H1 (cell line): ENCODE measurements around the gene MYLK4. TPM values are rescaled to one million over a fixed set of nuclear protein-coding genes. Genes with fewer than 3 reads are reported as not detected.

Source experiments
- TAF7 ChIP-seq: optimal IDR thresholded peaks from 2 replicates; pipeline ENCODE3; 2011; ENCODE audit warnings: low read depth, mild to moderate bottlenecking, inconsistent platforms, low read length, moderate library complexity, borderline replicate concordance
- polyA plus RNA-seq, 7 experiments: library from polyadenylated mRNA; depleted of rRNA in 3 of 7; stranded (reverse) in 5 of 7; unstranded in 2 of 7; fragments of >200 nt in 5 of 7; fragments of 200-250 nt in 2 of 7; gene quantifications; 1 replicate in 5 of 7; 2 replicates in 1 of 7; 4 replicates in 1 of 7; pipeline versions ENCODE4 v1.2.1 to v1.2.3, GENCODE V29; 2011 to 2013; ENCODE audit warnings: missing spikeins in 2 of 7, mixed read lengths in 2 of 7
- total RNA-seq: library from RNA; stranded (reverse); fragmentation: NEBNext Ultra II Directional; extraction: Animal tissue kit (Norgen Biotek cat#: 25700); gene quantifications from 2 replicates; pipeline ENCODE4 v1.2.1, GENCODE V29; 2021

MYLK4 gene
- total and polyA plus RNA-seq, 2 of the 8 experiments (the other 6 are each of a cell fraction or from before 2014, with no cell fraction given) = 0.11 to 0.17 TPM

DNA sequence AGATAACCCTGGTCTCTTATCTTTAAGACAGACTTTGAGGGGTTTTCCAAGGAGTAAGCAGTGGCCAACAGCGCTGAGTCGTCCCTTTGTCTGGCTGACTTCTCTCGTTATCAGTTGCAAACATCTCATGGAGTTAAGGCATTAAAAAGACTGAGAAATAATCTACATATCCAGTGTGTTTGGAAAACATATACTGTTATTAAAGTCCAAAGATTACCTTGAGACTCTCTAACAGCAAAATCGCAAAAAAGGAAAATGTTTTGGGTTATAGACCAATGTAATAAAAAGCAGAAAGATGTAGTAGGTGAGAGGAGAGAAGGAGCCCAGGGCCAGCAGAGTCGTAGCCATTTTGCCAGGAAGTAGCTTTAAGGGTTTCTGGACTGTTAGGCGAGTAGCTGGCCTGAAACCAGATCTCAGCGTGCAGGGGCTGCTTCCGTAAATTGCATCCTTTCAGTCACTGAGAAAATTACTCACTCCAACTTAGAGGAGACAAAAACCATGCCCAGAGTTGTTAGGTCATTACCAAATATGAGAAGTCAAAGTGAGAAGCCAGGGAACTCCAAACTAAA, 24.6 kb downstream of the MYLK4 start (continued):
- no peak for TF ChIP-seq TAF7
